IMR-90 (cell line): ENCODE measurements around the gene STARD7. TPM values are rescaled to one million over a fixed set of nuclear protein-coding genes. Genes with fewer than 3 reads are reported as not detected.

Experiments used
- ATAC-seq: fragments of 200-7000 bp; cut with Tn5 transposase; 2 replicates; pipeline ENCODE4 v1.9.1; 2020; ENCODE audit warnings: low read depth, mild to moderate bottlenecking, moderate library complexity
- BruUV-seq: library from RNA; stranded (reverse); fragments of 400-500 nt; replicated peaks from 2 replicates; lab custom pipeline; 2021; lab: Mats Ljungman, UMichigan
- CTCF ChIA-PET: fragments of 300-600 bp; formaldehyde crosslinking; extraction: SDS; loops from one replicate; lab custom pipeline; 2021; ENCODE audit warnings: antibody characterized with exemption; lab: Yijun Ruan, JAX
- POLR2A ChIA-PET: fragments of 300-600 bp; sonication (Branson Sonifier 250); formaldehyde crosslinking; loops from one replicate; lab custom pipeline; 2022; ENCODE audit warnings: antibody characterized with exemption; ENCODE audit not compliant: unreplicated experiment; lab: Charles Lee
- DNase-seq: peaks from one replicate; pipeline ENCODE4 v3.0.0; 2013
- H2AFZ ChIP-seq: replicated peaks from 2 replicates; pipeline ENCODE3; 2013; ENCODE audit warnings: low read length, mild to moderate bottlenecking; ENCODE audit not compliant: poor library complexity
- H2AK5ac ChIP-seq: 2 replicates; pipeline ENCODE4 v1.6.1; 2013; ENCODE audit warnings: low read depth, low read length, inconsistent platforms
- H2AK9ac ChIP-seq: replicated peaks from 2 replicates; pipeline ENCODE3; 2013; ENCODE audit warnings: mild to moderate bottlenecking, low read depth, low read length, moderate library complexity; ENCODE audit not compliant: poor library complexity
- H2BK120ac ChIP-seq: 2 replicates; pipeline ENCODE4 v1.6.1; 2013; ENCODE audit warnings: low read depth, low read length, inconsistent platforms
- H2BK15ac ChIP-seq: 3 replicates; pipeline ENCODE4 v1.6.1; 2013; ENCODE audit warnings: low read depth, low read length, inconsistent platforms
- H2BK20ac ChIP-seq: 2 replicates; pipeline ENCODE4 v1.6.1; 2013; ENCODE audit warnings: low read depth, mild to moderate bottlenecking, inconsistent platforms, low read length, moderate library complexity
- H2BK5ac ChIP-seq: 2 replicates; pipeline ENCODE4 v1.6.1; 2013; ENCODE audit warnings: mild to moderate bottlenecking, low read depth, low read length, inconsistent platforms; ENCODE audit not compliant: poor library complexity, severe bottlenecking
- H3K14ac ChIP-seq: replicated peaks from 2 replicates; pipeline ENCODE4 v1.6.1; 2013; ENCODE audit warnings: low read depth, low read length, inconsistent platforms
- H3K18ac ChIP-seq: 2 replicates; pipeline ENCODE4 v1.6.1; 2013; ENCODE audit warnings: low read depth, low read length, control low read depth
- H3K23ac ChIP-seq: 2 replicates; pipeline ENCODE4 v1.6.1; 2013; ENCODE audit warnings: low read depth, low read length, inconsistent platforms
- H3K27ac ChIP-seq: 2 replicates; pipeline ENCODE4 v1.5.1; 2013; ENCODE audit warnings: mild to moderate bottlenecking, control low read depth, low read length; ENCODE audit not compliant: insufficient read depth
- H3K27me3 ChIP-seq: 2 replicates; pipeline ENCODE4 v1.6.1; 2013; ENCODE audit warnings: low read length; ENCODE audit not compliant: control insufficient read depth, insufficient read depth
- H3K36me3 ChIP-seq: 2 replicates; pipeline ENCODE4 v1.6.1; 2013; ENCODE audit warnings: low read length, mixed read lengths; ENCODE audit not compliant: control insufficient read depth, insufficient read depth
- H3K4ac ChIP-seq: 2 replicates; pipeline ENCODE4 v1.6.1; 2013; ENCODE audit warnings: low read depth, low read length, inconsistent platforms
- H3K4me1 ChIP-seq: 2 replicates; pipeline ENCODE4 v1.6.1; 2013; ENCODE audit warnings: low read length, mixed read lengths; ENCODE audit not compliant: control insufficient read depth, insufficient read depth
- H3K4me2 ChIP-seq: 2 replicates; pipeline ENCODE4 v1.6.1; 2013; ENCODE audit warnings: low read depth, mild to moderate bottlenecking, control low read depth, low read length, moderate library complexity
- H3K4me3 ChIP-seq: 2 replicates; pipeline ENCODE4 v1.5.1; 2013; ENCODE audit warnings: low read depth, mild to moderate bottlenecking, control low read depth, low read length, moderate library complexity; ENCODE audit not compliant: insufficient read depth
- H3K56ac ChIP-seq: 2 replicates; pipeline ENCODE4 v1.6.1; 2013; ENCODE audit warnings: low read length, inconsistent platforms; ENCODE audit not compliant: insufficient read depth; ENCODE audit errors: extremely low read depth
- H3K79me1 ChIP-seq, 2 experiments: 2 replicates each; pipeline ENCODE4 v1.6.1; 2013; ENCODE audit warnings: low read length in 2 of 2, inconsistent platforms in 1 of 2, low read depth in 1 of 2
- H3K9ac ChIP-seq: 2 replicates; pipeline ENCODE4 v1.6.1; 2013; ENCODE audit warnings: low read depth, low read length, control low read depth
- H3K9me1 ChIP-seq: 2 replicates; pipeline ENCODE4 v1.6.1; 2013; ENCODE audit warnings: low read length, inconsistent platforms; ENCODE audit not compliant: insufficient read depth
- H3K9me3 ChIP-seq: 2 replicates; pipeline ENCODE4 v1.6.1; 2013; ENCODE audit warnings: low read length; ENCODE audit not compliant: control insufficient read depth, insufficient read depth
- H4K20me1 ChIP-seq: 2 replicates; pipeline ENCODE4 v1.6.1; 2013; ENCODE audit warnings: low read length, inconsistent platforms; ENCODE audit not compliant: insufficient read depth
- H4K5ac ChIP-seq: 2 replicates; pipeline ENCODE4 v1.6.1; 2013; ENCODE audit warnings: mild to moderate bottlenecking, low read depth, low read length, control low read depth
- H4K8ac ChIP-seq, 2 experiments: 2 replicates each; pipeline ENCODE4 v1.6.1; 2013; ENCODE audit warnings: low read depth in 2 of 2, low read length in 2 of 2, control low read depth in 1 of 2, inconsistent platforms in 1 of 2
- H4K91ac ChIP-seq: 2 replicates; pipeline ENCODE4 v1.6.1; 2013; ENCODE audit warnings: low read depth, low read length, inconsistent platforms; ENCODE audit not compliant: insufficient read depth
- BHLHE40 ChIP-seq: fragments of 150-350 bp; IDR thresholded peaks from 2 replicates; pipeline ENCODE4 v1.6.1; 2016; ENCODE audit warnings: mild to moderate bottlenecking, low read depth, low read length
- CEBPB ChIP-seq: IDR thresholded peaks from 2 replicates; pipeline ENCODE4 v1.6.1; 2012; ENCODE audit warnings: low read depth, low read length, improper control_type of control experiment
- CHD1 ChIP-seq: IDR thresholded peaks from 2 replicates; pipeline ENCODE4 v1.6.1; 2012; ENCODE audit warnings: low read depth, low read length, improper control_type of control experiment
- FOS ChIP-seq: fragments of 150-350 bp; IDR thresholded peaks from 2 replicates; pipeline ENCODE4 v1.6.1; 2016; ENCODE audit warnings: low read depth, low read length
- MAFK ChIP-seq: IDR thresholded peaks from 2 replicates; pipeline ENCODE4 v1.6.1; 2012; ENCODE audit warnings: low read depth, low read length, improper control_type of control experiment
- MXI1 ChIP-seq: IDR thresholded peaks from 2 replicates; pipeline ENCODE4 v1.6.1; 2012; ENCODE audit warnings: low read depth, mild to moderate bottlenecking, low read length, moderate library complexity, borderline replicate concordance
- RCOR1 ChIP-seq: IDR thresholded peaks from 2 replicates; pipeline ENCODE4 v1.6.1; 2012; ENCODE audit warnings: mild to moderate bottlenecking, low read length, improper control_type of control experiment; ENCODE audit not compliant: insufficient replicate concordance
- RFX5 ChIP-seq: IDR thresholded peaks from 2 replicates; pipeline ENCODE4 v1.8.0; 2012; ENCODE audit warnings: low read depth, mild to moderate bottlenecking, low read length, moderate library complexity
- WGBS, 2 experiments: methylation state at CpG; one replicate each; pipeline versions ENCODE4 v1.1.5 to v1.1.7; 2013; ENCODE audit warnings: missing lambda C conversion rate in 2 of 2; ENCODE audit not compliant: insufficient read length in 1 of 2; ENCODE audit errors: extremely low coverage in 2 of 2; 5-methylcytosine and 5-hydroxymethylcytosine counted together
- dilution Hi-C: fragments of 300-500 bp; cut with HindIII; formaldehyde crosslinking; loops from one replicate; pipeline ENCODE4 v1.14.3; 2018; ENCODE audit warnings: low sequenced_read_pairs; ENCODE audit not compliant: unreplicated experiment
- in situ Hi-C: fragments of 300-500 bp; cut with MboI; formaldehyde crosslinking; loops from 3 replicates; pipeline ENCODE4 v1.14.3; 2019; ENCODE audit warnings: low sequenced_read_pairs, inconsistent platforms, mixed read lengths
- intact Hi-C: fragments of 100-400 bp; cut with micrococcal nuclease; formaldehyde crosslinking; loops from 2 replicates; pipeline ENCODE4 v1.10.0; 2022
- polyA plus RNA-seq, 3 experiments: library from polyadenylated mRNA; depleted of rRNA; stranded (reverse); fragments of >200 nt; gene quantifications; 2 replicates each; pipeline ENCODE4 v1.2.3, GENCODE V29; 2012; ENCODE audit warnings: low replicate concordance in 1 of 3
- total RNA-seq: library from RNA; depleted of rRNA; stranded (reverse); fragments of >200 nt; gene quantifications from 2 replicates; pipeline ENCODE4 v1.2.3, GENCODE V29; 2012
- TF ChIP-seq, protein P1 (sequence below): fragments of 150-350 bp; IDR thresholded peaks from 2 replicates; pipeline ENCODE4 v1.6.1; 2016; ENCODE audit warnings: low read depth, mild to moderate bottlenecking, low read length, moderate library complexity, borderline replicate concordance

Gene STARD7
- total and polyA plus RNA-seq, 2 of the 4 experiments (the other 2 are of a cell fraction), result 61.7 to 138 TPM

- peaks cover 4% of the 10 kb centered on the region; the same call in 1 of the 2 replicates for H3K4me1 ChIP-seq
- ATAC-seq (no peak), DNase-seq (no peak)
- H3K4me2 ChIP-seq, result no peak overlapping the region
- intact Hi-C loops (no loop called here), dilution Hi-C loops (no loop called here), in situ Hi-C loops (no loop called here)
- H3K56ac ChIP-seq, result no peak overlapping the region
- TF ChIP-seq, protein P1, sequence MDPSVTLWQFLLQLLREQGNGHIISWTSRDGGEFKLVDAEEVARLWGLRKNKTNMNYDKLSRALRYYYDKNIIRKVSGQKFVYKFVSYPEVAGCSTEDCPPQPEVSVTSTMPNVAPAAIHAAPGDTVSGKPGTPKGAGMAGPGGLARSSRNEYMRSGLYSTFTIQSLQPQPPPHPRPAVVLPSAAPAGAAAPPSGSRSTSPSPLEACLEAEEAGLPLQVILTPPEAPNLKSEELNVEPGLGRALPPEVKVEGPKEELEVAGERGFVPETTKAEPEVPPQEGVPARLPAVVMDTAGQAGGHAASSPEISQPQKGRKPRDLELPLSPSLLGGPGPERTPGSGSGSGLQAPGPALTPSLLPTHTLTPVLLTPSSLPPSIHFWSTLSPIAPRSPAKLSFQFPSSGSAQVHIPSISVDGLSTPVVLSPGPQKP, result no peak
- TF ChIP-seq MAFK (no peak), RCOR1 (no peak), RFX5 (no peak), BHLHE40 (no peak), CEBPB (no peak), CHD1 (no peak), FOS (no peak), MXI1 (no peak)
- H4K8ac ChIP-seq, result no peak overlapping the region
- H3K9me3 ChIP-seq, result no peaks in the 10 kb centered on the region
- H3K9me1 ChIP-seq, result peaks cover 3% of the 10 kb centered on the region; the same call in 1 of the 2 replicates
- POLR2A ChIA-PET, result no interaction called here
- no peak overlapping the region for H2AK5ac ChIP-seq
- H3K79me1 ChIP-seq, result peaks cover 15 to 18% of the 10 kb centered on the region in 2 experiments; a peak in 3 of 4 replicates
- no peak overlapping the region for H2BK20ac ChIP-seq
- H3K27ac ChIP-seq, result no peak overlapping the region
- H3K27me3 ChIP-seq, result no peaks in the 10 kb centered on the region
- no peak overlapping the region for H3K18ac ChIP-seq
- H4K5ac ChIP-seq, result no peak overlapping the region
- no peak overlapping the region for H3K4ac ChIP-seq
- BruUV-seq, result no TSS peak
- no peak overlapping the region for H3K23ac ChIP-seq
- H4K20me1 ChIP-seq, result peaks cover 5% of the 10 kb centered on the region; the same call in 1 of the 2 replicates
- no peak overlapping the region for H4K91ac ChIP-seq
- H2AFZ ChIP-seq, result no peak overlapping the region
- no peak overlapping the region for H2BK5ac ChIP-seq
- H3K14ac ChIP-seq, result no peak overlapping the region
- CTCF ChIA-PET, result interaction anchor here (1.6 kb wide), 1 partner anchor 10 kb away, joined by 5 read pairs; no protein-coding TSS in a partner anchor
- peak overlapping the region; percentile 32 for H2AK9ac ChIP-seq
- H3K36me3 ChIP-seq, result peaks cover 30% of the 10 kb centered on the region
- no peak overlapping the region for H2BK120ac ChIP-seq
- no peak overlapping the region for H3K9ac ChIP-seq
- H2BK15ac ChIP-seq, result no peak overlapping the region
- WGBS, 2 experiments, result 89% methylated on average over 4 of the region's 8 CpGs; no CpG with 5 or more reads in 1 of the 2 experiments
- H3K4me3 ChIP-seq, result no peak overlapping the region
Measured at GRCh38 chr2:96184188-96184587, 24.4 kb downstream of the STARD7 start.
